Measurements from ENCODE around the gene EFCAB11. TPM values are rescaled to one million over a fixed set of nuclear protein-coding genes. Genes with fewer than 3 reads are reported as not detected.

EFCAB11 gene
- total and polyA plus RNA-seq, 2 experiments from 2014 or later: 7.2 to 10.8 TPM

- no peaks in the 10 kb centered on the region for H3K27me3 ChIP-seq
- no peaks in the 10 kb centered on the region for H3K9me3 ChIP-seq (ENCODE audit: low read depth)
- peaks cover 26% of the 10 kb centered on the region for H3K79me2 ChIP-seq
- DNase-seq (ENCODE audit: low spot score): no peak
- no peak overlapping the region for H3K27ac ChIP-seq
- no peaks in the 10 kb centered on the region for H4K20me1 ChIP-seq (ENCODE audit: insufficient read depth, poor library complexity, severe bottlenecking)
- WGBS (ENCODE audit: low lambda C conversion rate, missing lambda C conversion rate): 70% methylated on average over 3 of the region's 3 CpGs
- TF ChIP-seq CTCF (IDR thresholded peaks at IDR 0.05; ENCODE audit: poor library complexity) (no peak), EZH2 (IDR thresholded peaks at IDR 0.05; ENCODE audit: borderline replicate concordance) (no peak), EZH2phosphoT487 (IDR thresholded peaks at IDR 0.05; ENCODE audit: low read depth, severe bottlenecking, unreplicated experiment) (no peak)
- no peaks in the 10 kb centered on the region for H3K9me2 ChIP-seq (replicated peaks; ENCODE audit: insufficient read depth)
- H2AFZ ChIP-seq: no peak overlapping the region
- H3K4me2 ChIP-seq: no peak overlapping the region
- H3K4me1 ChIP-seq (ENCODE audit: insufficient read depth): peaks cover 10% of the 10 kb centered on the region
- H3K36me3 ChIP-seq (replicated peaks; ENCODE audit: insufficient read depth, low read depth): no peaks in the 10 kb centered on the region
- no peak overlapping the region for H3K4me3 ChIP-seq
Measured at GRCh38 chr14:89960914-89961313, 6.4 kb upstream of the EFCAB11 start.

GRCh38 chr14:89959853-89960445 is 5.4 kb upstream of the EFCAB11 start:
- H3K27ac ChIP-seq: no peak overlapping the region
- H3K9me2 ChIP-seq (replicated peaks; ENCODE audit: insufficient read depth): no peaks in the 10 kb centered on the region
- TF ChIP-seq EZH2 (IDR thresholded peaks at IDR 0.05; ENCODE audit: borderline replicate concordance) (no peak), CTCF (IDR thresholded peaks at IDR 0.05; ENCODE audit: poor library complexity) (no peak), EZH2phosphoT487 (IDR thresholded peaks at IDR 0.05; ENCODE audit: low read depth, severe bottlenecking, unreplicated experiment) (no peak)
- no peak overlapping the region for H2AFZ ChIP-seq
- no peaks in the 10 kb centered on the region for H3K27me3 ChIP-seq
- H4K20me1 ChIP-seq (ENCODE audit: insufficient read depth, poor library complexity, severe bottlenecking): no peaks in the 10 kb centered on the region
- H3K9me3 ChIP-seq (ENCODE audit: low read depth): no peaks in the 10 kb centered on the region
- no peak for DNase-seq (ENCODE audit: low spot score)
- WGBS (ENCODE audit: low lambda C conversion rate, missing lambda C conversion rate): 87% methylated on average over 3 of the region's 3 CpGs
- peaks cover 25% of the 10 kb centered on the region for H3K79me2 ChIP-seq
- no peak overlapping the region for H3K4me3 ChIP-seq
- peaks cover 10% of the 10 kb centered on the region for H3K4me1 ChIP-seq (ENCODE audit: insufficient read depth)
- H3K4me2 ChIP-seq: no peak overlapping the region
- H3K36me3 ChIP-seq (replicated peaks; ENCODE audit: insufficient read depth, low read depth): no peaks in the 10 kb centered on the region

- H2AFZ ChIP-seq: no peak overlapping the region
- H4K20me1 ChIP-seq (ENCODE audit: insufficient read depth, poor library complexity, severe bottlenecking): no peaks in the 10 kb centered on the region
- TF ChIP-seq EZH2phosphoT487 (IDR thresholded peaks at IDR 0.05; ENCODE audit: low read depth, severe bottlenecking, unreplicated experiment) (no peak), CTCF (IDR thresholded peaks at IDR 0.05; ENCODE audit: poor library complexity) (no peak), EZH2 (IDR thresholded peaks at IDR 0.05; ENCODE audit: borderline replicate concordance) (no peak)
- H3K9me3 ChIP-seq (ENCODE audit: low read depth): no peaks in the 10 kb centered on the region
- H3K4me2 ChIP-seq: no peak overlapping the region
- no peak overlapping the region for H3K4me3 ChIP-seq
- H3K4me1 ChIP-seq (ENCODE audit: insufficient read depth): peaks cover 10% of the 10 kb centered on the region
- H3K79me2 ChIP-seq: peaks cover 24% of the 10 kb centered on the region
- no peaks in the 10 kb centered on the region for H3K9me2 ChIP-seq (replicated peaks; ENCODE audit: insufficient read depth)
- no peak overlapping the region for H3K27ac ChIP-seq
- H3K27me3 ChIP-seq: no peaks in the 10 kb centered on the region
- no peaks in the 10 kb centered on the region for H3K36me3 ChIP-seq (replicated peaks; ENCODE audit: insufficient read depth, low read depth)
- 100% methylated on average over 1 of the region's 1 CpG for WGBS (ENCODE audit: low lambda C conversion rate, missing lambda C conversion rate)
- DNase-seq (ENCODE audit: low spot score): no peak
Measured at GRCh38 chr14:89958966-89959365, 4.4 kb upstream of the EFCAB11 start.

Measured in hepatocyte (in vitro differentiated cells).